OCI-LY3 (cell line): ENCODE data around the gene ROBO1.

Source experiments
- H2AFZ ChIP-seq: fragments of 200-600, 300-600 bp; shearing (Covaris generic); 2 replicates; pipeline ENCODE4 v1.6.0; 2014; ENCODE audit warnings: antibody characterized with exemption, low read depth, low read length
- H3K27ac ChIP-seq: fragments of 200-600, 300-600 bp; sonication (generic); 2 replicates; pipeline ENCODE4 v1.5.1; 2014; ENCODE audit warnings: mild to moderate bottlenecking, low read length, moderate library complexity, mixed read lengths
- H3K27me3 ChIP-seq: fragments of 200-600, 300-600 bp; sonication (generic); 2 replicates; pipeline ENCODE4 v1.6.1; 2014; ENCODE audit warnings: low read depth, low read length, mixed read lengths
- H3K36me3 ChIP-seq: fragments of 200-600, 300-600 bp; sonication (generic); replicated peaks from 2 replicates; pipeline ENCODE3; 2014; ENCODE audit warnings: low read depth, low read length, mixed read lengths
- H3K4me1 ChIP-seq: fragments of 300-600, 200-600 bp; sonication (generic); 2 replicates; pipeline ENCODE4 v1.6.1; 2014; ENCODE audit warnings: low read length, mixed read lengths
- H3K4me2 ChIP-seq: fragments of 200-600, 300-600 bp; sonication (generic); 2 replicates; pipeline ENCODE4 v1.6.1; 2014; ENCODE audit warnings: low read length, mixed read lengths
- H3K4me3 ChIP-seq: fragments of 300-600, 200-600 bp; sonication (generic); 2 replicates; pipeline ENCODE4 v1.5.1; 2014; ENCODE audit warnings: antibody characterized with exemption, mild to moderate bottlenecking, low read length, moderate library complexity
- H3K79me2 ChIP-seq: fragments of 300-600, 200-600 bp; shearing (Covaris generic); 2 replicates; pipeline ENCODE4 v1.6.1; 2014; ENCODE audit warnings: mild to moderate bottlenecking, low read length, mixed read lengths
- H3K9ac ChIP-seq: fragments of 300-600, 200-600 bp; shearing (Covaris generic); 2 replicates; pipeline ENCODE4 v1.6.0; 2014; ENCODE audit warnings: mild to moderate bottlenecking, low read length, moderate library complexity
- H3K9me3 ChIP-seq: fragments of 200-600, 300-600 bp; shearing (Covaris generic); 2 replicates; pipeline ENCODE4 v1.6.1; 2014; ENCODE audit warnings: low read length, mixed read lengths; ENCODE audit not compliant: insufficient read depth
- H4K20me1 ChIP-seq: fragments of 200-600, 300-600 bp; sonication (generic); 2 replicates; pipeline ENCODE4 v1.6.1; 2016; ENCODE audit warnings: low read length, mixed read lengths; ENCODE audit not compliant: insufficient read depth
- CTCF ChIP-seq: fragments of 200-600, 300-600 bp; sonication (generic); IDR thresholded peaks from 2 replicates; pipeline ENCODE4 v1.5.1; 2014; ENCODE audit warnings: antibody characterized with exemption, low read length, low read depth
- EZH2phosphoT487 ChIP-seq: fragments of 200-600 bp; shearing (Covaris generic); IDR thresholded peaks from 2 replicates; pipeline ENCODE4 v1.6.1; 2018; ENCODE audit warnings: antibody characterized with exemption, mixed run types, low read depth

ROBO1 gene

GRCh38 chr3:79461129-79461792 lies 306.5 kb downstream of the ROBO1 start:
- Histone ChIP-seq H3K9ac (no peak overlapping the region), H3K27me3 (no peaks in the 10 kb centered on the region)
- TF ChIP-seq CTCF = no peak
- TF ChIP-seq EZH2phosphoT487 = no peak

DNA sequence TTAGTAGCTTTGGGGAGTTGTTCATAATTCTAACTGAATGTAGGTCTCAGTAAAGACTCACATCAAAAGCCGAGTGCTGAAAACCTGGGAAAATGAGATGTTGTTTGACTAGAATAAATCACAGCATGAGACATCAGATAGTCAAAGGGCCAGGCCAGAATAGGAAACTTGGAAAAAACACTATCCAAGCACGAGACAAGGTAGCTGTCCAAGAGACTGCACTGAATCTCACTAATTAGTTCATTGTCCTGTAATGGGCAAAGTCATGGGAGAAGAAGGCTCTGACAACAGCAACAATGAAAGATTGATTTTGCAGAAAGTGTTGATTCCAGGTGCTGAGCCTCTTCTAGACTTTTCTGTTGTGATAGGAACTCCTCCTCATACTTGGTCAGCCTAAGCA lies 314.2 kb downstream of the ROBO1 start:
- peak overlapping the region; percentile 68 for H3K27ac ChIP-seq
- peak overlapping the region; percentile 42 for H3K4me2 ChIP-seq
- no peaks in the 10 kb centered on the region for H3K9me3 ChIP-seq
- H3K4me1 ChIP-seq = peaks cover 50% of the 10 kb centered on the region
- H4K20me1 ChIP-seq = no peaks in the 10 kb centered on the region
- peak overlapping the region; percentile 12 for H3K4me3 ChIP-seq
- TF ChIP-seq EZH2phosphoT487 (no peak), CTCF (no peak)
- no peak overlapping the region for H2AFZ ChIP-seq
- no peaks in the 10 kb centered on the region for H3K27me3 ChIP-seq
- H3K9ac ChIP-seq = no peak overlapping the region
- no peaks in the 10 kb centered on the region for H3K79me2 ChIP-seq
- no peaks in the 10 kb centered on the region for H3K36me3 ChIP-seq

More at GRCh38 chr3:79461129-79461792, 306.5 kb downstream of the ROBO1 start:
- no peaks in the 10 kb centered on the region for H4K20me1 ChIP-seq
- no peak overlapping the region for H3K4me3 ChIP-seq
- no peaks in the 10 kb centered on the region for H3K79me2 ChIP-seq
- no peak overlapping the region for H2AFZ ChIP-seq
- H3K27ac ChIP-seq = no peak overlapping the region
- no peaks in the 10 kb centered on the region for H3K36me3 ChIP-seq
- peaks cover 9% of the 10 kb centered on the region for H3K4me1 ChIP-seq
- peak overlapping the region; percentile 32 for H3K4me2 ChIP-seq
- H3K9me3 ChIP-seq = no peaks in the 10 kb centered on the region

GRCh38 chr3:79436387-79436786 lies 331.4 kb downstream of the ROBO1 start:
- H3K9ac ChIP-seq = no peak overlapping the region
- H3K79me2 ChIP-seq = no peaks in the 10 kb centered on the region
- no peaks in the 10 kb centered on the region for H3K9me3 ChIP-seq
- H3K36me3 ChIP-seq = no peaks in the 10 kb centered on the region
- no peak overlapping the region for H2AFZ ChIP-seq
- H3K4me3 ChIP-seq = no peak overlapping the region
- no peaks in the 10 kb centered on the region for H3K27me3 ChIP-seq
- no peaks in the 10 kb centered on the region for H3K4me1 ChIP-seq
- H4K20me1 ChIP-seq = no peaks in the 10 kb centered on the region
- TF ChIP-seq EZH2phosphoT487 (no peak), CTCF (no peak)
- H3K27ac ChIP-seq = no peak overlapping the region
- no peak overlapping the region for H3K4me2 ChIP-seq

DNA sequence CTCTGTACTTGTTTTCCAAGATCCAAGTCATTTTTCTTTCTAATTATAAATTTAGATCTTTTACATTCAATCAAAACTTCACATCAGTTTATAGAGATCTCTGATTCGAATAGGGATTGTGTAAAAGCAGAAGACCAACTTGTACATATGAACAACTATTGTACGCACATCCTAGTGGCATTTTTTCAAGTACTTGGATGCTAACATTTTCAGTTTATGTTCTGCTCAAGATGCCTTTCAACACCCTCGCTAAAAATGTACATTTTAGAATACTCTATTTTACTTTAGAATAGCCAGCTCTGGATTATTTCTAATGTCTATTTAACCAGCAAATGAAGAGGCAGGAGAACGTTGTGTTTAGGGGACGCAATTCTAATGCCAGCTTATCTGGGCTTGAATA lies 340.7 kb downstream of the ROBO1 start:
- Histone ChIP-seq H3K9ac (no peak overlapping the region), H3K36me3 (no peaks in the 10 kb centered on the region), H3K4me2 (no peak overlapping the region), H4K20me1 (no peaks in the 10 kb centered on the region), H3K4me3 (no peak overlapping the region), H3K27ac (no peak overlapping the region), H3K4me1 (no peaks in the 10 kb centered on the region), H3K79me2 (no peaks in the 10 kb centered on the region), H3K9me3 (no peaks in the 10 kb centered on the region), H2AFZ (no peak overlapping the region), H3K27me3 (no peaks in the 10 kb centered on the region)
- no peak for TF ChIP-seq EZH2phosphoT487
- TF ChIP-seq CTCF = no peak
